HepG2 (cell line): ENCODE measurements around the gene LBR. TPM values are rescaled to one million over a fixed set of nuclear protein-coding genes. Genes with fewer than 3 reads are reported as not detected.

ENCODE experiments used
- ATAC-seq: fragments of 200-7000 bp; cut with Tn5 transposase; 3 replicates; pipeline ENCODE4 v1.9.1; 2020; ENCODE audit warnings: mild to moderate bottlenecking, moderate library complexity
- BruUV-seq: library from RNA; stranded (reverse); fragments of 400-500 nt; replicated peaks from 2 replicates; lab custom pipeline; 2021; lab: Mats Ljungman, UMichigan
- CTCF ChIA-PET: fragments of 300-600 bp; formaldehyde crosslinking; extraction: SDS; loops from one replicate; lab custom pipeline; 2021; ENCODE audit warnings: low total read pairs, inconsistent platforms, low intra/inter-chr PET ratio; lab: Yijun Ruan, JAX
- POLR2A ChIA-PET: fragments of 350-600 bp; sonication (Branson Sonifier 250); formaldehyde crosslinking; loops from one replicate; lab custom pipeline; 2020; ENCODE audit warnings: antibody characterized with exemption, inconsistent platforms; lab: Yijun Ruan, JAX
- DNase-seq: peaks from one replicate; pipeline ENCODE4 v3.0.0-alpha.2; 2015; ENCODE audit warnings: low spot score
- FAIRE-seq: peaks from 3 replicates; lab custom pipeline; 2011; peaks lifted over from hg19 to GRCh38; lab: Jason Lieb, UNC
- H2AFZ ChIP-seq: one replicate; pipeline ENCODE4 v1.6.1; 2011; ENCODE audit warnings: low read length, inconsistent platforms
- H3K27ac ChIP-seq: fragments of 300-600 bp; 3 replicates; pipeline ENCODE4 v1.8.0; 2011; ENCODE audit warnings: mixed run types, mild to moderate bottlenecking, mixed read lengths, low read length, inconsistent platforms; ENCODE audit not compliant: insufficient read depth; ENCODE audit errors: extremely low read length
- H3K27me3 ChIP-seq, 2 experiments: fragments of 200-600 bp in 1 of 2; 2 replicates in 1 of 2; 3 replicates in 1 of 2; pipeline versions ENCODE4 v1.6.0 to v1.8.0; 2011; ENCODE audit warnings: low read length in 2 of 2, mild to moderate bottlenecking in 2 of 2, moderate library complexity in 2 of 2, inconsistent platforms in 1 of 2; ENCODE audit not compliant: insufficient read depth in 2 of 2, control insufficient read depth in 1 of 2
- H3K36me3 ChIP-seq, 2 experiments: fragments of 200-600 bp in 1 of 2; replicated peaks in 1 of 2; 2 replicates in 1 of 2; 3 replicates in 1 of 2; pipeline versions ENCODE4 v1.5.1 to v1.8.0; 2011; ENCODE audit warnings: low read length in 2 of 2, inconsistent platforms in 1 of 2; ENCODE audit not compliant: insufficient read depth in 2 of 2, control insufficient read depth in 1 of 2
- H3K4me1 ChIP-seq: 2 replicates; pipeline ENCODE4 v1.5.1; 2012; ENCODE audit warnings: low read length, inconsistent platforms; ENCODE audit not compliant: insufficient read depth
- H3K4me2 ChIP-seq: 2 replicates; pipeline ENCODE4 v1.6.0; 2011; ENCODE audit warnings: low read depth, low read length, inconsistent platforms
- H3K4me3 ChIP-seq, 3 experiments: fragments of 200-600 bp in 1 of 3; sonication (generic), shearing (Covaris generic) in 1 of 3; replicated peaks in 1 of 3; 2 replicates each; pipeline ENCODE4 v1.5.1; 2011 to 2016; ENCODE audit warnings: low read length in 3 of 3, inconsistent platforms in 2 of 3, low read depth in 2 of 3, mild to moderate bottlenecking in 2 of 3, control low read depth in 1 of 3, mixed read lengths in 1 of 3; ENCODE audit not compliant: insufficient read depth in 1 of 3
- H3K79me2 ChIP-seq: one replicate; pipeline ENCODE4 v1.6.1; 2011; ENCODE audit warnings: low read length, inconsistent platforms; ENCODE audit not compliant: insufficient read depth
- H3K9ac ChIP-seq: 2 replicates; pipeline ENCODE4 v1.6.0; 2011; ENCODE audit warnings: mild to moderate bottlenecking, low read depth, low read length, inconsistent platforms; ENCODE audit not compliant: insufficient read depth
- H3K9me3 ChIP-seq: 2 replicates; pipeline ENCODE4 v1.5.1; 2012; ENCODE audit warnings: mild to moderate bottlenecking, low read length
- H4K20me1 ChIP-seq: 2 replicates; pipeline ENCODE4 v1.6.0; 2011; ENCODE audit warnings: inconsistent platforms, mild to moderate bottlenecking, low read length, moderate library complexity; ENCODE audit not compliant: insufficient read depth
- CSRNP2 ChIP-seq: sonication (generic); formaldehyde crosslinking; conservative IDR thresholded peaks from 2 replicates; pipeline ENCODE4 v1.8.0; 2022; ENCODE audit warnings: low read depth, missing genetic modification reagents
- FOXO4 ChIP-seq: sonication (generic); formaldehyde crosslinking; conservative IDR thresholded peaks from 2 replicates; pipeline ENCODE4 v1.8.1; 2023; ENCODE audit warnings: missing genetic modification reagents
- MAFG ChIP-seq: sonication (generic); formaldehyde crosslinking; IDR thresholded peaks from 2 replicates; pipeline ENCODE4 v1.5.1; 2020; ENCODE audit warnings: mild to moderate bottlenecking, missing genetic modification reagents
- NAIF1 ChIP-seq: sonication (generic); formaldehyde crosslinking; IDR thresholded peaks from 2 replicates; pipeline ENCODE4 v1.5.0; 2020; ENCODE audit warnings: mild to moderate bottlenecking, missing genetic modification reagents, borderline replicate concordance
- RAD51 ChIP-seq: fragments of 450-650 bp; IDR thresholded peaks from 2 replicates; pipeline ENCODE4 v1.6.1; 2016; ENCODE audit warnings: borderline replicate concordance
- RARA ChIP-seq: IDR thresholded peaks from 2 replicates; pipeline ENCODE4 v1.6.1; 2016; ENCODE audit warnings: missing genetic modification reagents, missing compliant biosample characterization
- ZBTB26 ChIP-seq: IDR thresholded peaks from 2 replicates; pipeline ENCODE4 v1.6.1; 2016; ENCODE audit warnings: missing compliant biosample characterization, missing genetic modification reagents, borderline replicate concordance
- ZNF232 ChIP-seq: sonication (generic); formaldehyde crosslinking; IDR thresholded peaks from 2 replicates; pipeline ENCODE4 v1.4.0; 2020; ENCODE audit warnings: missing genetic modification reagents, borderline replicate concordance
- ZNF251 ChIP-seq: sonication (generic); formaldehyde crosslinking; IDR thresholded peaks from 2 replicates; pipeline ENCODE4 v1.9.0; 2021; ENCODE audit warnings: mild to moderate bottlenecking, missing genetic modification reagents
- ZNF746 ChIP-seq: sonication (generic); formaldehyde crosslinking; IDR thresholded peaks from 2 replicates; pipeline ENCODE4 v1.8.0; 2022; ENCODE audit warnings: mild to moderate bottlenecking, missing genetic modification reagents
- ZNF777 ChIP-seq: sonication (generic); formaldehyde crosslinking; IDR thresholded peaks from 2 replicates; pipeline ENCODE4 v1.4.0; 2020; ENCODE audit warnings: missing genetic modification reagents
- WGBS: methylation state at CpG from one replicate; pipeline ENCODE4 v1.1.6; 2017; ENCODE audit warnings: low lambda C conversion rate; 5-methylcytosine and 5-hydroxymethylcytosine counted together
- in situ Hi-C: cut with HindIII; loops from 2 replicates; pipeline ENCODE4 v1.10.0; 2017; ENCODE audit warnings: low pct_unique_long_range_greater_than_20kb; ENCODE audit not compliant: extremely low pct_ligation_motif_present
- intact Hi-C: fragments of 100-400 bp; cut with micrococcal nuclease; formaldehyde crosslinking; loops from one replicate; pipeline ENCODE4 v1.10.0; 2022; ENCODE audit not compliant: unreplicated experiment
- polyA plus RNA-seq, 8 experiments: library from polyadenylated mRNA; depleted of rRNA in 3 of 8; stranded (reverse) in 7 of 8; unstranded in 1 of 8; fragments of >200 nt; fragmentation: Illumina TruSeq in 4 of 8; extraction: Trizol in 4 of 8; gene quantifications; 2 replicates each; pipeline versions ENCODE4 v1.2.1 to v1.2.3, GENCODE V29; 2011 to 2016; ENCODE audit warnings: low read depth in 4 of 8, missing spikeins in 1 of 8, mixed read lengths in 1 of 8; ENCODE audit not compliant: insufficient read depth in 1 of 8
- total RNA-seq, 5 experiments: library from RNA; depleted of rRNA; stranded (reverse); fragments of >200 nt; fragmentation: Illumina TruSeq; extraction: Trizol; gene quantifications; 2 replicates each; pipeline ENCODE4 v1.2.3, GENCODE V29; 2016; ENCODE audit warnings: low read depth in 1 of 5

The LBR gene
- total and polyA plus RNA-seq, 2 of the 13 experiments (the other 11 are each of a cell fraction or from before 2014, with no cell fraction given) = 38.9 to 76.7 TPM

- no peaks in the 10 kb centered on the region; a peak in 1 of 5 replicates for H3K27me3 ChIP-seq
- intact Hi-C loops = no loop called here
- no peak for DNase-seq
- no TSS peak for BruUV-seq
- ChIA-PET CTCF (no interaction called here), POLR2A (interaction anchor here (2.0 kb wide), 1 partner anchor 8 kb away, joined by 4 read pairs; no protein-coding TSS in a partner anchor)
- in situ Hi-C loops = no loop called here
- no peak overlapping the region for H3K27ac ChIP-seq
- no peak overlapping the region for H3K9ac ChIP-seq
- 66% methylated on average over 5 of the region's 5 CpGs for WGBS
- H3K9me3 ChIP-seq = no peaks in the 10 kb centered on the region
- no peak for ATAC-seq
- no peak overlapping the region for H3K4me3 ChIP-seq
- no peak for FAIRE-seq
- H3K36me3 ChIP-seq = no peaks in the 10 kb centered on the region
- H4K20me1 ChIP-seq = no peaks in the 10 kb centered on the region
- H3K4me2 ChIP-seq = no peak overlapping the region
- H2AFZ ChIP-seq = no peak overlapping the region
- no peak for TF ChIP-seq RAD51
- no peak for TF ChIP-seq ZBTB26
- TF ChIP-seq ZNF232 (CRISPR knock-in tag) = no peak
- no peak for TF ChIP-seq ZNF251 (CRISPR knock-in tag)
- TF ChIP-seq RARA (CRISPR knock-in tag) = no peak
- TF ChIP-seq CSRNP2 (CRISPR knock-in tag) = no peak
- no peak for TF ChIP-seq MAFG
- no peak for TF ChIP-seq ZNF746 (CRISPR knock-in tag)
- TF ChIP-seq ZNF777 (CRISPR knock-in tag) = no peak
- no peak for TF ChIP-seq FOXO4
- no peak for TF ChIP-seq NAIF1 (CRISPR knock-in tag)
- TF ChIP-seq, all 625 proteins: peak for 0
- H3K79me2 ChIP-seq = no peaks in the 10 kb centered on the region
- peaks cover 95% of the 10 kb centered on the region for H3K4me1 ChIP-seq
Measured at GRCh38 chr1:225449774-225450173, 21.9 kb upstream of the LBR start.
